Measurements from ENCODE around the gene SCIN. TPM values are rescaled to one million over a fixed set of nuclear protein-coding genes. Genes with fewer than 3 reads are reported as not detected.
"Not testable (repeated sequence)": the region's sequence is repeated elsewhere in the genome, so short reads cannot be mapped to it uniquely, and the experiment has no call there.

The SCIN gene
- 2.5 to 3.9 TPM (median 3.3 TPM) in 3 replicates for total RNA-seq

DNA sequence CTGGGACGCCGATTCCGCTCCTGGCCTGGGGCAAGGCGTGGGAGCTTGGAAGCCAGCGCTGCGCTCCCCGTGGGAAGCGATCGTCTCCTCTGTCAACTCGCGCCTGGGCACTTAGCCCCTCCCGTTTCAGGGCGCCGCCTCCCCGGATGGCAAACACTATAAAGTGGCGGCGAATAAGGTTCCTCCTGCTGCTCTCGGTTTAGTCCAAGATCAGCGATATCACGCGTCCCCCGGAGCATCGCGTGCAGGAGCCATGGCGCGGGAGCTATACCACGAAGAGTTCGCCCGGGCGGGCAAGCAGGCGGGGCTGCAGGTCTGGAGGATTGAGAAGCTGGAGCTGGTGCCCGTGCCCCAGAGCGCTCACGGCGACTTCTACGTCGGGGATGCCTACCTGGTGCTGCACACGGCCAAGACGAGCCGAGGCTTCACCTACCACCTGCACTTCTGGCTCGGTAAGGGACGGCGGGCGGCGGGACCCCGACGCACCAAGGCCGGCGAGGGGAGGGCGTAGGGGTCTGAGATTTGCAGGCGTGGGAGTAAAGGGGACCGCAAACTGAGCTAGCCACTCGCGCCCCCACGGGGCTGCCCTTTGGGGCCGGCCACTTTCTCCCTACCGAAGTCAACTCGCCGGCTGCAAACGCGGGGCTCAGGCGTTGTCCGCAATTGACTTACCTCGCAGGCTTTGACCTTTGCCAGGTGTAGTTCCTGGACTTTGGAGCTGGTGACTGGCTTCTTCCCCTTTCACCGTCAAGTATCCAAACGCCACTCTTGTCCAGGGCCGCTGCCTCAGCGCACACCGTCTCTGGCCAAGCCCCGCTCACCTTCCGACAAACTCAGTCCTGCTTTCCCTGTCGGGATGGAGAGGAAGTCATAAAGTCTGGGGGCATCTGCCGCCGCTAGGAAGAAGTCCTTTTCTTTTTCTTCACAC lies at the start of gene SCIN:
Gene SCIN (plus strand): TSS at position 187 of the 928 bp plus-strand sequence. CDS start 67 bp downstream, at position 254.
- DNase-seq (ENCODE audit: low spot score in 2 of 2, unreplicated experiment in 2 of 2) = peak; percentile 44 to 64
- Mint-ChIP-seq H3K9me3 (no peaks in the 10 kb centered on the region), H3K27me3 (ENCODE audit: low read depth) (peaks cover 44% of the 10 kb centered on the region), H3K4me1 (peaks cover 14% of the 10 kb centered on the region), H3K36me3 (no peaks in the 10 kb centered on the region), H3K4me3 (peak within 1 kb of the TSS; percentile 77), H3K27ac (peak within 1 kb of the TSS; percentile 35)
- TF ChIP-seq, protein P1, sequence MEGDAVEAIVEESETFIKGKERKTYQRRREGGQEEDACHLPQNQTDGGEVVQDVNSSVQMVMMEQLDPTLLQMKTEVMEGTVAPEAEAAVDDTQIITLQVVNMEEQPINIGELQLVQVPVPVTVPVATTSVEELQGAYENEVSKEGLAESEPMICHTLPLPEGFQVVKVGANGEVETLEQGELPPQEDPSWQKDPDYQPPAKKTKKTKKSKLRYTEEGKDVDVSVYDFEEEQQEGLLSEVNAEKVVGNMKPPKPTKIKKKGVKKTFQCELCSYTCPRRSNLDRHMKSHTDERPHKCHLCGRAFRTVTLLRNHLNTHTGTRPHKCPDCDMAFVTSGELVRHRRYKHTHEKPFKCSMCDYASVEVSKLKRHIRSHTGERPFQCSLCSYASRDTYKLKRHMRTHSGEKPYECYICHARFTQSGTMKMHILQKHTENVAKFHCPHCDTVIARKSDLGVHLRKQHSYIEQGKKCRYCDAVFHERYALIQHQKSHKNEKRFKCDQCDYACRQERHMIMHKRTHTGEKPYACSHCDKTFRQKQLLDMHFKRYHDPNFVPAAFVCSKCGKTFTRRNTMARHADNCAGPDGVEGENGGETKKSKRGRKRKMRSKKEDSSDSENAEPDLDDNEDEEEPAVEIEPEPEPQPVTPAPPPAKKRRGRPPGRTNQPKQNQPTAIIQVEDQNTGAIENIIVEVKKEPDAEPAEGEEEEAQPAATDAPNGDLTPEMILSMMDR (IDR thresholded peaks at IDR 0.05; ENCODE audit: unreplicated experiment) = no peak

GRCh38 chr7:12524794-12525386 lies 45.6 kb upstream of the SCIN start:
- TF ChIP-seq, protein P1 (IDR thresholded peaks at IDR 0.05; ENCODE audit: unreplicated experiment) = peak; percentile 87
- no peak overlapping the region for H3K4me3 Mint-ChIP-seq
- no peaks in the 10 kb centered on the region for H3K36me3 Mint-ChIP-seq
- no peaks in the 10 kb centered on the region for H3K27me3 Mint-ChIP-seq (ENCODE audit: low read depth)
- H3K4me1 Mint-ChIP-seq = peaks cover 12% of the 10 kb centered on the region
- no peak for DNase-seq (ENCODE audit: low spot score in 2 of 2, unreplicated experiment in 2 of 2)
- no peak overlapping the region for H3K27ac Mint-ChIP-seq
- H3K9me3 Mint-ChIP-seq = no peaks in the 10 kb centered on the region

GRCh38 chr7:12526693-12527092 lies 43.8 kb upstream of the SCIN start:
- not testable (repeated sequence) for H3K4me3 Mint-ChIP-seq; H3K27me3 Mint-ChIP-seq (ENCODE audit: low read depth); DNase-seq (ENCODE audit: low spot score in 2 of 2, unreplicated experiment in 2 of 2); H3K36me3 Mint-ChIP-seq; H3K27ac Mint-ChIP-seq; H3K9me3 Mint-ChIP-seq
- peaks cover 12% of the 10 kb centered on the region for H3K4me1 Mint-ChIP-seq

DNA sequence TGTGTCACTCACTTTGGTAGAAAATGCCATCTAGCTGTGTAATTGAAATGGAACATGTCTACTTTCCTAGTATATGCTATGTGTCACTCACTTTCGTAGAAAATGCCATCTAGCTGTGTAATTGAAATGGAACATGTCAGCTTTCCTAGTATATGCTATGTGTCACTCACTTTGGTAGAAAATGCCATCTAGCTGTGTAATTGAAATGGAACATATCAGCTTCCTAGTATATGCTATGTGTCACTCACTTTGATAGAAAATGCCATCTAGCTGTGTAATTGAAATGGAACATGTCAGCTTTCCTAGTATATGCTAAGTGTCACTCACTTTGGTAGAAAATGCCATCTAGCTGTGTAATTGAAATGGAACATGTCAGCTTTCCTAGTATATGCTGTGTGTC lies 42.9 kb upstream of the SCIN start:
- H3K27ac Mint-ChIP-seq; H3K4me1 Mint-ChIP-seq; H3K36me3 Mint-ChIP-seq; H3K9me3 Mint-ChIP-seq; H3K27me3 Mint-ChIP-seq (ENCODE audit: low read depth); DNase-seq (ENCODE audit: low spot score in 2 of 2, unreplicated experiment in 2 of 2); H3K4me3 Mint-ChIP-seq: not testable (repeated sequence)

GRCh38 chr7:12529971-12530710 lies 40.4 kb upstream of the SCIN start:
- Mint-ChIP-seq H3K36me3 (no peaks in the 10 kb centered on the region), H3K4me1 (peaks cover 3% of the 10 kb centered on the region), H3K27me3 (ENCODE audit: low read depth) (no peaks in the 10 kb centered on the region), H3K27ac (no peak overlapping the region), H3K9me3 (peaks cover 7% of the 10 kb centered on the region), H3K4me3 (no peak overlapping the region)
- no peak for DNase-seq (ENCODE audit: low spot score in 2 of 2, unreplicated experiment in 2 of 2)
- TF ChIP-seq, protein P1 (IDR thresholded peaks at IDR 0.05; ENCODE audit: unreplicated experiment) = no peak

DNA sequence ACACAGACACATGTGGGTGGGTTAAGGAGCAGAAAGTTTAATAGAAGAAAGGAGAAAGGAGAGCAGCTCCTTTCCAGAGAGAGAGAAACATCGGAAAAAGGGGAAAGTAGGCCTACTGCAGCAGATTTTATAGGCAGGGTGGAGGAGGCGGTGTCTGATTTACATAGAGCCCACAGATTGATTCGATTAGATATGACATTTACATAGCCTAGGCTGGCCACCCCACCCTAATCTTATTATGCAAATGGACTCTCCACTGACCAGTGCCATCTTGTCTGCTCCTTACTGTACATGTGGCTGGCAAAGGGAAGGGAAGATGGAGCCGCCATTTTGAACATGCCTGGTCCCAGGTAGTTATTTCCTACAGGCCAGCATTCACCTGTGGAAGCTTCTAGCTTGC lies 38.7 kb upstream of the SCIN start:
- Mint-ChIP-seq H3K4me3 (no peak overlapping the region), H3K27ac (no peak overlapping the region), H3K36me3 (peaks cover 6% of the 10 kb centered on the region), H3K9me3 (peaks cover 18% of the 10 kb centered on the region), H3K4me1 (no peaks in the 10 kb centered on the region), H3K27me3 (ENCODE audit: low read depth) (no peaks in the 10 kb centered on the region)
- no peak for DNase-seq (ENCODE audit: low spot score in 2 of 2, unreplicated experiment in 2 of 2)
- TF ChIP-seq, protein P1 (IDR thresholded peaks at IDR 0.05; ENCODE audit: unreplicated experiment) = no peak

All from mesothelial cell of epicardium (in vitro differentiated cells).